CD4-positive, alpha-beta T cell (primary cell): ENCODE data around the gene FAM222A. TPM values are rescaled to one million over a fixed set of nuclear protein-coding genes. Genes with fewer than 3 reads are reported as not detected.

Experiments used
- ATAC-seq: fragments of 200-7000 bp; cut with Tn5 transposase; one replicate; pipeline ENCODE4 v1.10.0; 2022; ENCODE audit warnings: mild to moderate bottlenecking; ENCODE audit not compliant: poor library complexity
- CTCF ChIA-PET: fragments of 350-600 bp; sonication (Branson Sonifier 250); formaldehyde crosslinking; loops from one replicate; lab custom pipeline; 2021; ENCODE audit warnings: antibody characterized with exemption, inconsistent platforms; lab: Charles Lee
- POLR2A ChIA-PET: fragments of 350-600 bp; sonication (Branson Sonifier 250); formaldehyde crosslinking; loops from one replicate; lab custom pipeline; 2021; ENCODE audit warnings: antibody characterized with exemption, inconsistent platforms; lab: Charles Lee
- DNase-seq, 14 experiments: peaks; one replicate each; pipeline ENCODE4 v3.0.0-alpha.2; 2013 to 2020; ENCODE audit warnings: mixed read lengths in 2 of 14
- H3K27ac ChIP-seq, 2 donors: one replicate each; pipeline versions ENCODE4 v1.5.1 to v1.7.0; 2013; ENCODE audit warnings: low read length in 2 of 2, low read depth in 1 of 2, mild to moderate bottlenecking in 1 of 2
- H3K27me3 ChIP-seq, 2 experiments: 1 replicate in 1 of 2; 2 replicates in 1 of 2; pipeline versions ENCODE4 v1.6.1 to v1.7.0; 2013; ENCODE audit warnings: low read length in 2 of 2, control low read depth in 1 of 2, mild to moderate bottlenecking in 1 of 2, moderate library complexity in 1 of 2; ENCODE audit not compliant: insufficient read depth in 2 of 2, control insufficient read depth in 1 of 2
- H3K36me3 ChIP-seq: one replicate; pipeline ENCODE4 v1.6.1; 2013; ENCODE audit warnings: low read length, control low read depth; ENCODE audit not compliant: insufficient read depth
- H3K4me1 ChIP-seq: one replicate; pipeline ENCODE4 v1.6.1; 2013; ENCODE audit warnings: low read length, control low read depth; ENCODE audit not compliant: insufficient read depth
- H3K4me3 ChIP-seq: one replicate; pipeline ENCODE4 v1.5.1; 2013; ENCODE audit warnings: mild to moderate bottlenecking, low read length, moderate library complexity
- H3K9me3 ChIP-seq, 2 experiments: 1 replicate in 1 of 2; 2 replicates in 1 of 2; pipeline versions ENCODE4 v1.6.1 to v1.7.0; 2013; ENCODE audit warnings: low read length in 2 of 2, mild to moderate bottlenecking in 2 of 2, control low read depth in 1 of 2, moderate library complexity in 1 of 2; ENCODE audit not compliant: control insufficient read depth in 1 of 2, insufficient read depth in 1 of 2
- H3K27ac Mint-ChIP-seq: one replicate; pipeline ENCODE4 v1.8.0; 2020; ENCODE audit warnings: mixed read lengths
- H3K27me3 Mint-ChIP-seq: one replicate; pipeline ENCODE4 v1.8.0; 2021; ENCODE audit warnings: mixed read lengths
- H3K36me3 Mint-ChIP-seq: one replicate; pipeline ENCODE4 v1.8.0; 2021; ENCODE audit warnings: low read depth, mixed read lengths
- H3K4me1 Mint-ChIP-seq: one replicate; pipeline ENCODE4 v1.8.0; 2021; ENCODE audit warnings: low read depth, mixed read lengths
- H3K4me3 Mint-ChIP-seq: one replicate; pipeline ENCODE4 v1.8.0; 2020; ENCODE audit warnings: mild to moderate bottlenecking, mixed read lengths
- H3K9me3 Mint-ChIP-seq: one replicate; pipeline ENCODE4 v1.8.0; 2020; ENCODE audit warnings: mixed read lengths
- intact Hi-C, 2 experiments: fragments of 100-400 bp; cut with DNase I in 1 of 2; cut with micrococcal nuclease in 1 of 2; formaldehyde crosslinking; loops; one replicate each; pipeline versions ENCODE4 v1.15.1 to v1.9.0; 2023 to 2025; cut with DNase I, micrococcal nuclease
- total RNA-seq, 174 experiments: library from RNA in 2 of 174; stranded (reverse) in 2 of 174; gene quantifications; one replicate each; pipeline ENCODE4 v1.2.3 and lab custom pipeline; 2021 to 2026
- TF ChIP-seq, protein P1 (sequence below): fragments of 200-600 bp; IDR thresholded peaks from one replicate; pipeline ENCODE4 v1.8.0; 2022; ENCODE audit warnings: antibody characterized with exemption, mild to moderate bottlenecking

The FAM222A gene
- total RNA-seq, 2 experiments from 2014 or later, result 1.1 to 1.7 TPM

- CTCF ChIA-PET, result no interaction called here
- Mint-ChIP-seq H3K36me3 (no peaks in the 10 kb centered on the region), H3K27me3 (peaks cover 37% of the 10 kb centered on the region), H3K27ac (no peak overlapping the region), H3K4me3 (no peak overlapping the region), H3K4me1 (no peaks in the 10 kb centered on the region), H3K9me3 (no peaks in the 10 kb centered on the region)
- intact Hi-C loops, result no loop called here
- no peak for ATAC-seq
- Histone ChIP-seq H3K27me3 (peaks cover 10 to 14% of the 10 kb centered on the region in 2 experiments), H3K4me1 (no peaks in the 10 kb centered on the region), H3K36me3 (no peaks in the 10 kb centered on the region), H3K4me3 (no peak overlapping the region), H3K9me3 (no peaks in the 10 kb centered on the region), H3K27ac (no peak overlapping the region)
- TF ChIP-seq, protein P1, sequence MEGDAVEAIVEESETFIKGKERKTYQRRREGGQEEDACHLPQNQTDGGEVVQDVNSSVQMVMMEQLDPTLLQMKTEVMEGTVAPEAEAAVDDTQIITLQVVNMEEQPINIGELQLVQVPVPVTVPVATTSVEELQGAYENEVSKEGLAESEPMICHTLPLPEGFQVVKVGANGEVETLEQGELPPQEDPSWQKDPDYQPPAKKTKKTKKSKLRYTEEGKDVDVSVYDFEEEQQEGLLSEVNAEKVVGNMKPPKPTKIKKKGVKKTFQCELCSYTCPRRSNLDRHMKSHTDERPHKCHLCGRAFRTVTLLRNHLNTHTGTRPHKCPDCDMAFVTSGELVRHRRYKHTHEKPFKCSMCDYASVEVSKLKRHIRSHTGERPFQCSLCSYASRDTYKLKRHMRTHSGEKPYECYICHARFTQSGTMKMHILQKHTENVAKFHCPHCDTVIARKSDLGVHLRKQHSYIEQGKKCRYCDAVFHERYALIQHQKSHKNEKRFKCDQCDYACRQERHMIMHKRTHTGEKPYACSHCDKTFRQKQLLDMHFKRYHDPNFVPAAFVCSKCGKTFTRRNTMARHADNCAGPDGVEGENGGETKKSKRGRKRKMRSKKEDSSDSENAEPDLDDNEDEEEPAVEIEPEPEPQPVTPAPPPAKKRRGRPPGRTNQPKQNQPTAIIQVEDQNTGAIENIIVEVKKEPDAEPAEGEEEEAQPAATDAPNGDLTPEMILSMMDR, result no peak
- no peak for DNase-seq
- POLR2A ChIA-PET, result no interaction called here
Measured at GRCh38 chr12:109704371-109705098, 9.1 kb upstream of the FAM222A start.

DNA sequence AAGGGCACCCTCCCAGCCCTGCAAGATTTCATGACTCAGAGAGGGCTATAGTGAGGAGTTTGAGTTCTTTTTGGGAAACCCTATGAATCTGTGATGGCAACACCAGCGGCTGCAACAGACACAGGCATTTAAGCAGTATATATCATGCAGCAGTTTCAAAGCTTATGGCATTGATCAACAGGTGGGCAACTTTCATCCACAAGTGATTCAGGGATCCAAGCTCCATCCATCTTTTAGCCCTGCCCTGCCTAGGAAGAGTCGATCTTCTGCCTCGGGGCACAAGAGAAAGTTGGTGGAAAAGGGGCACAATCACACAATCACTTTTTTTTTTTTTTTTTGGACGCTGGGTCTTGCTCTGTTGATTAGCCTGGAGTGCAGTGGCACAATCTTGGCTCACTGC lies 8.3 kb upstream of the FAM222A start:
- no peaks in the 10 kb centered on the region for H3K4me1 ChIP-seq
- H3K27ac Mint-ChIP-seq, result no peak overlapping the region
- H3K4me3 ChIP-seq, result no peak overlapping the region
- peaks cover 10 to 14% of the 10 kb centered on the region in 2 experiments for H3K27me3 ChIP-seq
- TF ChIP-seq, protein P1, result no peak
- DNase-seq, result no peak
- H3K27me3 Mint-ChIP-seq, result peaks cover 45% of the 10 kb centered on the region
- no peak overlapping the region for H3K4me3 Mint-ChIP-seq
- H3K36me3 ChIP-seq, result no peaks in the 10 kb centered on the region
- no peak for ATAC-seq
- no peaks in the 10 kb centered on the region for H3K36me3 Mint-ChIP-seq
- H3K9me3 ChIP-seq, result no peaks in the 10 kb centered on the region
- no peaks in the 10 kb centered on the region for H3K4me1 Mint-ChIP-seq
- H3K9me3 Mint-ChIP-seq, result no peaks in the 10 kb centered on the region
- intact Hi-C loops, result no loop called here
- H3K27ac ChIP-seq, result no peak overlapping the region
- CTCF ChIA-PET, result no interaction called here
- POLR2A ChIA-PET, result no interaction called here

DNA sequence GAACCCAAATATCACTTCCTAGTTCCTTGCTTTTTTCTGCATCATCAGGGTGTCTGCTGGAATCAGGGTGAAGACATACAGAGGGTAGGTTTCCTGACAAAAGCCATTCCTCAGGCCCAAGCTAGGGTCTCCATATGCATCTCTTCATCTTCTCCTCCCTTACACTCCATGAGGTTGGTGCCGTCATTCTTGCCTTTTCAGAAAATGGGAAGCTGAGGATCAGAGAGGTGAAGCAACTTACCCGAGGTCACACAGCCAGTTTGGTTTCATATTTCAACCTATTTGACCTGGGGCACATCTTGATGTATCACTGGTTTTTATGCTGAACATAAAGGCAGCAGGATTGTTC lies 7.3 kb upstream of the FAM222A start:
- no peak for ATAC-seq
- TF ChIP-seq, protein P1, result no peak

More for the DNA sequence above, 7.3 kb upstream of the FAM222A start:
- Histone ChIP-seq H3K27me3 (peaks cover 10 to 21% of the 10 kb centered on the region in 2 experiments), H3K4me3 (no peak overlapping the region), H3K9me3 (no peaks in the 10 kb centered on the region), H3K27ac (no peak overlapping the region), H3K36me3 (no peaks in the 10 kb centered on the region), H3K4me1 (no peaks in the 10 kb centered on the region)
- Mint-ChIP-seq H3K36me3 (no peaks in the 10 kb centered on the region), H3K9me3 (no peaks in the 10 kb centered on the region), H3K27me3 (peaks cover 54% of the 10 kb centered on the region), H3K4me3 (no peak overlapping the region), H3K27ac (no peak overlapping the region), H3K4me1 (no peaks in the 10 kb centered on the region)
- no peak for DNase-seq
- ChIA-PET CTCF (no interaction called here), POLR2A (no interaction called here)
- intact Hi-C loops, result no loop called here
